Left ventricle myocardium inferior (tissue), 1 donor: Measurements from ENCODE around the gene TST. TPM values are rescaled to one million over a fixed set of nuclear protein-coding genes. Genes with fewer than 3 reads are reported as not detected.

Experiments
- DNase-seq: peaks from one replicate; pipeline ENCODE4 v3.0.0-alpha.2; 2020
- H3K27ac ChIP-seq: fragments of 200-600 bp; replicated peaks from 2 replicates; pipeline ENCODE4 v1.8.0; 2021
- H3K27me3 ChIP-seq: fragments of 200-600 bp; 2 replicates; pipeline ENCODE4 v1.8.0; 2021; ENCODE audit warnings: low read depth
- H3K36me3 ChIP-seq: fragments of 200-600 bp; 2 replicates; pipeline ENCODE4 v1.8.0; 2021
- H3K4me1 ChIP-seq: fragments of 200-600 bp; 2 replicates; pipeline ENCODE4 v1.8.0; 2021
- H3K4me3 ChIP-seq: fragments of 200-600 bp; 2 replicates; pipeline ENCODE4 v1.8.0; 2021; ENCODE audit warnings: mild to moderate bottlenecking, moderate library complexity
- H3K9me3 ChIP-seq: fragments of 200-600 bp; replicated peaks from 2 replicates; pipeline ENCODE4 v1.8.0; 2021
- CTCF ChIP-seq: fragments of 200-600 bp; IDR thresholded peaks from 2 replicates; pipeline ENCODE4 v1.8.0; 2021; ENCODE audit warnings: antibody characterized with exemption, mild to moderate bottlenecking, borderline replicate concordance
- intact Hi-C: fragments of 100-400 bp; cut with micrococcal nuclease; formaldehyde crosslinking; loops from one replicate; pipeline ENCODE4 v1.11.0; 2022
- total RNA-seq: library from RNA; stranded (reverse); fragmentation: NEBNext Ultra II Directional; extraction: Animal tissue kit (Norgen Biotek cat#: 25700); gene quantifications from one replicate; pipeline ENCODE4 v1.2.1, GENCODE V29; 2021
- donor health status: DM: no; HTN: yes; CAD: no; lungs with severe emphysema.

Gene TST
- total RNA-seq, 1 donor from 2014 or later = 39.8 TPM

- Histone ChIP-seq H3K4me1 (peaks cover 47% of the 10 kb centered on the region), H3K9me3 (no peaks in the 10 kb centered on the region), H3K36me3 (no peaks in the 10 kb centered on the region), H3K27ac (peak overlapping the region; percentile 24), H3K27me3 (no peaks in the 10 kb centered on the region), H3K4me3 (no peak overlapping the region)
- TF ChIP-seq CTCF = no peak
- intact Hi-C loops = no loop called here
- DNase-seq = no peak
These were observed 10.9 kb downstream of the TST start for GRCh38 chr22:37008365-37008764.

GRCh38 chr22:37007651-37008050 lies 11.6 kb downstream of the TST start:
- Histone ChIP-seq H3K27me3 (no peaks in the 10 kb centered on the region), H3K4me1 (peaks cover 41% of the 10 kb centered on the region), H3K9me3 (no peaks in the 10 kb centered on the region), H3K4me3 (no peak overlapping the region), H3K36me3 (no peaks in the 10 kb centered on the region), H3K27ac (no peak overlapping the region)
- intact Hi-C loops = no loop called here
- TF ChIP-seq CTCF = no peak
- DNase-seq = no peak

GRCh38 chr22:37002633-37003032 lies 16.6 kb downstream of the TST start:
- TF ChIP-seq CTCF = no peak
- H3K27me3 ChIP-seq = no peaks in the 10 kb centered on the region
- no peaks in the 10 kb centered on the region for H3K36me3 ChIP-seq

GRCh38 chr22:37001826-37002225 lies 17.4 kb downstream of the TST start:
- no peak overlapping the region for H3K4me3 ChIP-seq
- TF ChIP-seq CTCF = no peak
- H3K4me1 ChIP-seq = no peaks in the 10 kb centered on the region
- H3K27ac ChIP-seq = no peak overlapping the region
- H3K9me3 ChIP-seq = no peaks in the 10 kb centered on the region
- H3K27me3 ChIP-seq = no peaks in the 10 kb centered on the region
- H3K36me3 ChIP-seq = no peaks in the 10 kb centered on the region
- intact Hi-C loops = no loop called here
- no peak for DNase-seq

More at GRCh38 chr22:37002633-37003032, 16.6 kb downstream of the TST start:
- Histone ChIP-seq H3K4me1 (peaks cover 4% of the 10 kb centered on the region), H3K27ac (no peak overlapping the region), H3K4me3 (no peak overlapping the region), H3K9me3 (no peaks in the 10 kb centered on the region)
- intact Hi-C loops = no loop called here
- DNase-seq = no peak

- DNase-seq = no peak
- TF ChIP-seq CTCF = no peak
- no peak overlapping the region for H3K27ac ChIP-seq
- intact Hi-C loops = no loop called here
- H3K4me3 ChIP-seq = no peak overlapping the region
- no peaks in the 10 kb centered on the region for H3K9me3 ChIP-seq
- H3K27me3 ChIP-seq = no peaks in the 10 kb centered on the region
- no peaks in the 10 kb centered on the region for H3K36me3 ChIP-seq
- no peaks in the 10 kb centered on the region for H3K4me1 ChIP-seq
These were observed 18.3 kb downstream of the TST start for GRCh38 chr22:37000676-37001534.
